Keratinocyte (primary cell): ENCODE results near the gene DPP10. TPM values are rescaled to one million over a fixed set of nuclear protein-coding genes. Genes with fewer than 3 reads are reported as not detected.
"Not testable (repeated sequence)": the region's sequence is repeated elsewhere in the genome, so short reads cannot be mapped to it uniquely, and the experiment has no call there.

ENCODE experiments used
- DNase-seq: peaks from one replicate; pipeline ENCODE4 v3.0.0-alpha.2; 2011; ENCODE audit warnings: low read depth, missing footprints, low spot score
- FAIRE-seq: peaks from 2 replicates; lab custom pipeline; 2011; peaks lifted over from hg19 to GRCh38; lab: Jason Lieb, UNC
- H2AFZ ChIP-seq: 2 replicates; pipeline ENCODE4 v1.6.0; 2012; ENCODE audit warnings: low read length, control low read depth, inconsistent platforms; ENCODE audit not compliant: control insufficient read depth
- H3K27ac ChIP-seq: 2 replicates; pipeline ENCODE4 v1.5.1; 2011; ENCODE audit warnings: low read length; ENCODE audit not compliant: control insufficient read depth, insufficient read depth
- H3K27me3 ChIP-seq: 3 replicates; pipeline ENCODE4 v1.6.0; 2011; ENCODE audit warnings: low read length; ENCODE audit not compliant: control insufficient read depth, insufficient read depth; ENCODE audit errors: extremely low read depth
- H3K36me3 ChIP-seq, 2 experiments: 2 replicates in 1 of 2; 3 replicates in 1 of 2; pipeline ENCODE4 v1.5.1; 2011; ENCODE audit warnings: low read length in 2 of 2, mild to moderate bottlenecking in 1 of 2; ENCODE audit not compliant: control insufficient read depth in 2 of 2, insufficient read depth in 2 of 2; ENCODE audit errors: extremely low read depth in 1 of 2
- H3K4me1 ChIP-seq: 3 replicates; pipeline ENCODE4 v1.5.1; 2011; ENCODE audit warnings: low read length; ENCODE audit not compliant: control insufficient read depth, insufficient read depth; ENCODE audit errors: extremely low read depth
- H3K4me2 ChIP-seq: 3 replicates; pipeline ENCODE4 v1.6.0; 2011; ENCODE audit warnings: low read depth, low read length; ENCODE audit not compliant: control insufficient read depth, insufficient read depth; ENCODE audit errors: extremely low read depth
- H3K4me3 ChIP-seq, 3 experiments: fragments of 200-600 bp in 1 of 3; sonication (generic) in 1 of 3; 2 replicates in 2 of 3; 3 replicates in 1 of 3; pipeline ENCODE4 v1.5.1; 2011 to 2016; ENCODE audit warnings: low read length in 3 of 3, mild to moderate bottlenecking in 3 of 3, control low read depth in 2 of 3, inconsistent platforms in 1 of 3, low read depth in 1 of 3, mixed read lengths in 1 of 3, mixed run types in 1 of 3, moderate library complexity in 1 of 3; ENCODE audit not compliant: control insufficient read depth in 2 of 3, insufficient read depth in 2 of 3; ENCODE audit errors: extremely low read depth in 1 of 3
- H3K79me2 ChIP-seq: 2 replicates; pipeline ENCODE4 v1.6.0; 2012; ENCODE audit warnings: low read length; ENCODE audit not compliant: control insufficient read depth, insufficient read depth
- H3K9ac ChIP-seq: 3 replicates; pipeline ENCODE4 v1.6.0; 2011; ENCODE audit warnings: low read length; ENCODE audit not compliant: control insufficient read depth, insufficient read depth; ENCODE audit errors: extremely low read depth
- H3K9me1 ChIP-seq: 3 replicates; pipeline ENCODE4 v1.6.0; 2011; ENCODE audit warnings: low read length; ENCODE audit not compliant: control insufficient read depth, insufficient read depth; ENCODE audit errors: extremely low read depth
- H3K9me3 ChIP-seq: 2 replicates; pipeline ENCODE4 v1.5.1; 2012; ENCODE audit warnings: low read depth, low read length; ENCODE audit not compliant: control insufficient read depth
- H4K20me1 ChIP-seq: 3 replicates; pipeline ENCODE4 v1.6.0; 2011; ENCODE audit warnings: low read length; ENCODE audit not compliant: control insufficient read depth, insufficient read depth; ENCODE audit errors: extremely low read depth
- EZH2 ChIP-seq: IDR thresholded peaks from one replicate; pipeline ENCODE4 v1.6.1; 2012; ENCODE audit warnings: inconsistent platforms, mild to moderate bottlenecking, low read length, moderate library complexity
- dilution Hi-C: fragments of 300-500 bp; cut with MboI; formaldehyde crosslinking; loops from one replicate; pipeline ENCODE4 v1.7.0; 2020; ENCODE audit warnings: low sequenced_read_pairs; ENCODE audit not compliant: extremely low pct_ligation_motif_present
- polyA plus RNA-seq, 5 experiments: library from polyadenylated mRNA; depleted of rRNA in 3 of 5; stranded (reverse) in 3 of 5; stranded (forward) in 1 of 5; unstranded in 1 of 5; fragments of >200 nt; gene quantifications; 1 replicate in 1 of 5; 2 replicates in 3 of 5; 3 replicates in 1 of 5; pipeline versions ENCODE4 v1.2.1 to v1.2.3, GENCODE V29; 2011 to 2012; ENCODE audit warnings: missing spikeins in 2 of 5, low read depth in 1 of 5, low replicate concordance in 1 of 5
- TF ChIP-seq, protein P1 (sequence below), 3 experiments: IDR thresholded peaks in 1 of 3; conservative IDR thresholded peaks in 1 of 3; optimal IDR thresholded peaks in 1 of 3; 2 replicates in 2 of 3; 3 replicates in 1 of 3; pipeline versions ENCODE3 to v1.5.1; 2011; ENCODE audit warnings: low read length in 3 of 3, mild to moderate bottlenecking in 3 of 3, moderate library complexity in 2 of 3, control low read depth in 1 of 3, inconsistent platforms in 1 of 3; ENCODE audit not compliant: insufficient read depth in 2 of 3; ENCODE audit errors: extremely low read depth in 1 of 3

Gene DPP10
- polyA plus RNA-seq, 1 donor (not counting 4 experiments of a cell fraction or from before 2014, with no cell fraction given): not detected

GRCh38 chr2:115011721-115012120 lies 569.3 kb downstream of the DPP10 start:
- FAIRE-seq (no peak), DNase-seq (no peak)
- H3K4me1 ChIP-seq: no peaks in the 10 kb centered on the region
- H4K20me1 ChIP-seq: no peaks in the 10 kb centered on the region
- no peak overlapping the region for H3K4me3 ChIP-seq
- H3K9me3 ChIP-seq: no peaks in the 10 kb centered on the region
- H2AFZ ChIP-seq: no peak overlapping the region
- no peak for TF ChIP-seq EZH2
- TF ChIP-seq, protein P1, sequence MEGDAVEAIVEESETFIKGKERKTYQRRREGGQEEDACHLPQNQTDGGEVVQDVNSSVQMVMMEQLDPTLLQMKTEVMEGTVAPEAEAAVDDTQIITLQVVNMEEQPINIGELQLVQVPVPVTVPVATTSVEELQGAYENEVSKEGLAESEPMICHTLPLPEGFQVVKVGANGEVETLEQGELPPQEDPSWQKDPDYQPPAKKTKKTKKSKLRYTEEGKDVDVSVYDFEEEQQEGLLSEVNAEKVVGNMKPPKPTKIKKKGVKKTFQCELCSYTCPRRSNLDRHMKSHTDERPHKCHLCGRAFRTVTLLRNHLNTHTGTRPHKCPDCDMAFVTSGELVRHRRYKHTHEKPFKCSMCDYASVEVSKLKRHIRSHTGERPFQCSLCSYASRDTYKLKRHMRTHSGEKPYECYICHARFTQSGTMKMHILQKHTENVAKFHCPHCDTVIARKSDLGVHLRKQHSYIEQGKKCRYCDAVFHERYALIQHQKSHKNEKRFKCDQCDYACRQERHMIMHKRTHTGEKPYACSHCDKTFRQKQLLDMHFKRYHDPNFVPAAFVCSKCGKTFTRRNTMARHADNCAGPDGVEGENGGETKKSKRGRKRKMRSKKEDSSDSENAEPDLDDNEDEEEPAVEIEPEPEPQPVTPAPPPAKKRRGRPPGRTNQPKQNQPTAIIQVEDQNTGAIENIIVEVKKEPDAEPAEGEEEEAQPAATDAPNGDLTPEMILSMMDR (optimal IDR thresholded peaks at IDR 0.05 in 1 of 3, IDR thresholded peaks at IDR 0.05 in 1 of 3, conservative IDR thresholded peaks at IDR 0.05 in 1 of 3; ENCODE audit: extremely low read depth in 1 of 3, insufficient read depth in 2 of 3, low read length in 3 of 3): no peak
- no peak overlapping the region for H3K27ac ChIP-seq
- H3K9ac ChIP-seq: no peak overlapping the region
- H3K9me1 ChIP-seq: no peaks in the 10 kb centered on the region
- no peaks in the 10 kb centered on the region for H3K79me2 ChIP-seq
- H3K27me3 ChIP-seq: no peaks in the 10 kb centered on the region
- H3K4me2 ChIP-seq: no peak overlapping the region
- dilution Hi-C loops: no loop called here
- H3K36me3 ChIP-seq: no peaks in the 10 kb centered on the region

DNA sequence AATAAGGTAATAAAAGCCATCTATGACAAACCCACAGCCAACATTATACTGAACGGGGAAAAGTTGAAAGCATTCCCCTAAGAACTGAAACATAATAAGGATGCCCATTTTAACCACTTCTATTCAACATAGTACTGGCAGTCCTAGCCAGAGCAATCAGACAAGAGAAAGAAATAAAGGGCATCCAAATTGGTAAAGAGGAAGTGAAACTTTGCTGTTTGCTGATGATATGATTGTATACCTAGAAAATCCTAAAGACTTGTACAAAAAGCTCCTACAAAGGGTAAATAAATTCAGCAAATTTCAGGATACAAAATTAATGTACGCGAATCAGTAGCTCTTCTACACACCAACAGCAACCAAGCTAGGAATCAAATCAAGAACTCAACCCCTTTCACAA lies 579.6 kb downstream of the DPP10 start:
- H3K9me1 ChIP-seq, H3K4me1 ChIP-seq, H3K36me3 ChIP-seq, H3K4me3 ChIP-seq, H3K27ac ChIP-seq, H4K20me1 ChIP-seq, H3K9me3 ChIP-seq, H3K27me3 ChIP-seq, DNase-seq, dilution Hi-C loops, FAIRE-seq, H3K4me2 ChIP-seq, H2AFZ ChIP-seq, H3K79me2 ChIP-seq, H3K9ac ChIP-seq: not testable (repeated sequence)

GRCh38 chr2:115034801-115035200 lies 592.4 kb downstream of the DPP10 start:
- no peak for DNase-seq
- Histone ChIP-seq H3K4me3 (no peak overlapping the region), H3K9ac (no peak overlapping the region), H3K9me3 (no peaks in the 10 kb centered on the region), H3K9me1 (no peaks in the 10 kb centered on the region), H3K79me2 (no peaks in the 10 kb centered on the region), H2AFZ (no peak overlapping the region), H3K27ac (no peak overlapping the region), H3K4me2 (no peak overlapping the region), H3K36me3 (no peaks in the 10 kb centered on the region), H3K4me1 (no peaks in the 10 kb centered on the region), H3K27me3 (no peaks in the 10 kb centered on the region), H4K20me1 (no peaks in the 10 kb centered on the region)
- TF ChIP-seq, protein P1 (optimal IDR thresholded peaks at IDR 0.05 in 1 of 3, IDR thresholded peaks at IDR 0.05 in 1 of 3, conservative IDR thresholded peaks at IDR 0.05 in 1 of 3; ENCODE audit: extremely low read depth in 1 of 3, insufficient read depth in 2 of 3, low read length in 3 of 3): no peak
- no peak for TF ChIP-seq EZH2
- dilution Hi-C loops: no loop called here
- FAIRE-seq: no peak
